ENCODE data around the gene MARK3.

MARK3 gene

GRCh38 chr14:103444837-103445524 is 59.8 kb downstream of the MARK3 start:
- no peak for DNase-seq

- DNase-seq: no peak
Measured at GRCh38 chr14:103445806-103446205, 60.6 kb downstream of the MARK3 start.

GRCh38 chr14:103448097-103448496 is 62.9 kb downstream of the MARK3 start:
- DNase-seq: no peak

- DNase-seq: no peak
Measured at GRCh38 chr14:103449634-103450161, 64.5 kb downstream of the MARK3 start.

GRCh38 chr14:103450416-103450815 is 65.2 kb downstream of the MARK3 start:
- no peak for DNase-seq

GRCh38 chr14:103451401-103451800 is 66.2 kb downstream of the MARK3 start:
- DNase-seq: no peak

- DNase-seq: no peak
Measured at GRCh38 chr14:103453791-103454190, 68.6 kb downstream of the MARK3 start.

- DNase-seq: no peak
Measured at GRCh38 chr14:103456167-103456835, 71.1 kb downstream of the MARK3 start.

- DNase-seq: no peak
Measured at GRCh38 chr14:103460415-103460814, 75.2 kb downstream of the MARK3 start.

- no peak for DNase-seq
Measured at GRCh38 chr14:103463149-103463548, 77.9 kb downstream of the MARK3 start.

GRCh38 chr14:103463851-103464250 is 78.6 kb downstream of the MARK3 start:
- DNase-seq: no peak

GRCh38 chr14:103472939-103473338 is 87.7 kb downstream of the MARK3 start:
- no peak for DNase-seq

- DNase-seq: no peak
Measured at GRCh38 chr14:103474893-103475292, 89.7 kb downstream of the MARK3 start.

GRCh38 chr14:103476065-103476464 is 90.8 kb downstream of the MARK3 start:
- DNase-seq: no peak

- DNase-seq: no peak
Measured at GRCh38 chr14:103476631-103477030, 91.4 kb downstream of the MARK3 start.

GRCh38 chr14:103480595-103480994 is 95.4 kb downstream of the MARK3 start:
- DNase-seq: no peak

GRCh38 chr14:103483600-103483999 is 98.4 kb downstream of the MARK3 start:
- DNase-seq: no peak

- no peak for DNase-seq
Measured at GRCh38 chr14:103485504-103485903, 100.3 kb downstream of the MARK3 start.

GRCh38 chr14:103488071-103488470 is 102.9 kb downstream of the MARK3 start:
- no peak for DNase-seq

GRCh38 chr14:103488960-103489359 is 103.7 kb downstream of the MARK3 start:
- no peak for DNase-seq

GRCh38 chr14:103489621-103490020 is 104.4 kb downstream of the MARK3 start:
- no peak for DNase-seq

GRCh38 chr14:103491691-103492090 is 106.5 kb downstream of the MARK3 start:
- no peak for DNase-seq

- DNase-seq: no peak
Measured at GRCh38 chr14:103492156-103492925, 107.1 kb downstream of the MARK3 start.

- DNase-seq: no peak
Measured at GRCh38 chr14:103495854-103496253, 110.6 kb downstream of the MARK3 start.
